HL-60 (cell line): Measurements from ENCODE around the gene CHMP1A.

Source experiments
- DNase-seq, 2 experiments: peaks; one replicate each; pipeline ENCODE4 v3.0.0-alpha.2; 2010 to 2020; ENCODE audit warnings: low read depth in 1 of 2, low spot score in 1 of 2
- H3K27ac ChIP-seq: fragments of 250-450 bp; sonication (Bioruptor Pico); replicated peaks from 2 replicates; pipeline ENCODE4 v1.5.1; 2020; ENCODE audit warnings: mild to moderate bottlenecking, moderate library complexity
- H3K27me3 ChIP-seq: fragments of 250-450 bp; sonication (Bioruptor Pico); 2 replicates; pipeline ENCODE4 v1.5.1; 2021; ENCODE audit warnings: mild to moderate bottlenecking, moderate library complexity; ENCODE audit not compliant: insufficient read depth, poor library complexity, severe bottlenecking
- H3K4me3 ChIP-seq: replicated peaks from 2 replicates; pipeline ENCODE4 v1.5.1; 2011; ENCODE audit warnings: mild to moderate bottlenecking, control low read depth, low read length; ENCODE audit not compliant: insufficient read depth
- CTCF ChIP-seq: IDR thresholded peaks from one replicate; pipeline ENCODE4 v1.5.1; 2011; ENCODE audit warnings: low read length, control low read depth, inconsistent platforms; ENCODE audit not compliant: insufficient read depth
- GABPA ChIP-seq: IDR thresholded peaks from 2 replicates; pipeline ENCODE4 v1.6.1; 2012; ENCODE audit warnings: low read depth
- POLR2AphosphoS5 ChIP-seq: IDR thresholded peaks from 2 replicates; pipeline ENCODE4 v1.6.1; 2012; ENCODE audit warnings: low read depth
- SPI1 ChIP-seq: IDR thresholded peaks from 2 replicates; pipeline ENCODE4 v1.6.1; 2012; ENCODE audit warnings: low read depth, mild to moderate bottlenecking, borderline replicate concordance
- long read RNA-seq: library from polyadenylated mRNA; unstranded; transcript quantifications from one replicate; pipeline ENCODE4 v2.0.0, GENCODE V29; 2020
- TF ChIP-seq, protein P1 (sequence below): IDR thresholded peaks from 2 replicates; pipeline ENCODE4 v1.6.1; 2012; ENCODE audit warnings: low read depth; ENCODE audit not compliant: insufficient replicate concordance

CHMP1A gene
- long read RNA-seq, transcript CHMP1A-202 (6 exons, 2,295 nt), result major isoform, 8 of 225 reads
- long read RNA-seq, partial matches to known transcripts, result 5 of 225 reads
- long read RNA-seq, other reads (novel, unspliced or antisense), result 210 of 225 reads

DNA sequence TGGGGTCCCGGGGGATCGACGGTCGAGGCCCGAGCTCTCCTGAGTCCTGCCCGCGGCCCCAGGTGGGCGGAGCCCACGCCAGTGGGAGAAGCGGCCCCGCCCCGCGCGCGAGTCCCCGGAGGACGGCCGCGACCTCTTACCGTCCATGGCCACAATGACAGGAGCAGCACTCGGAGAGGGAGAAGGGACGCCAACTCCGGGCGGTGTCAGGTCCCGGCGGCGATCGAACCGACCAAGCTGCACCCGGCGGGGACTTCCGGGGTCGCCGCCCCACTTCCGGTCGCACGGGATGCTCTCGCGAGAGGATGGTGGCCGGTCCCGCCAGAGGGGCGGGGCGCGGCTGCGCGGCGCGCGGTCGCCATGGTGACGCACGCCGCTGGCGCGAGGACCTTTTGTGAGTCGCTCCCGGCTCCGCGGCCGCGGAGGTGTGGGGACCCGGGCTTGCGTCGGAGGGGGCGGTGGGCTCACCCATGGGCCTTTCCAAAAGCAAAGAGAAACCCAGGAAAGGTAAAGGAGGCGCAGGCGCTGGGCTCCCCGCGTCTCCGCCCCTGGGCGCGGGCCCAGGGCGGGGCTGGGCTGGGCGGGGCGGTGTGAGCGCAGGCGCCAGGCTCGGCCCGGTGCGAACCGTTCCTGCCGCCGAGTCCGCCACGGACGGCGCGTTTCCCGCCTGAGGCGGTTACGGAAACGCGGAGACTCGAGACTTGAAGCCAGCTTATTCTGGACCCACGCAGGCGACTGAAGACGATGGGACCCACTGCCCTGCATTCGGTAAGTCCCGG is at the start of gene CHMP1A, which contains the start of gene SPATA33:
Gene CHMP1A, minus strand, starts transcription at position 267 of the 779 bp plus-strand sequence. Its CDS starts 120 bp downstream, at position 147.
Gene SPATA33, plus strand, starts transcription at position 395 of the 779 bp plus-strand sequence. Its CDS starts 76 bp downstream, at position 471.
- TF ChIP-seq SPI1 (no peak), GABPA (peak; percentile 81), CTCF (no peak)
- TF ChIP-seq, protein P1, sequence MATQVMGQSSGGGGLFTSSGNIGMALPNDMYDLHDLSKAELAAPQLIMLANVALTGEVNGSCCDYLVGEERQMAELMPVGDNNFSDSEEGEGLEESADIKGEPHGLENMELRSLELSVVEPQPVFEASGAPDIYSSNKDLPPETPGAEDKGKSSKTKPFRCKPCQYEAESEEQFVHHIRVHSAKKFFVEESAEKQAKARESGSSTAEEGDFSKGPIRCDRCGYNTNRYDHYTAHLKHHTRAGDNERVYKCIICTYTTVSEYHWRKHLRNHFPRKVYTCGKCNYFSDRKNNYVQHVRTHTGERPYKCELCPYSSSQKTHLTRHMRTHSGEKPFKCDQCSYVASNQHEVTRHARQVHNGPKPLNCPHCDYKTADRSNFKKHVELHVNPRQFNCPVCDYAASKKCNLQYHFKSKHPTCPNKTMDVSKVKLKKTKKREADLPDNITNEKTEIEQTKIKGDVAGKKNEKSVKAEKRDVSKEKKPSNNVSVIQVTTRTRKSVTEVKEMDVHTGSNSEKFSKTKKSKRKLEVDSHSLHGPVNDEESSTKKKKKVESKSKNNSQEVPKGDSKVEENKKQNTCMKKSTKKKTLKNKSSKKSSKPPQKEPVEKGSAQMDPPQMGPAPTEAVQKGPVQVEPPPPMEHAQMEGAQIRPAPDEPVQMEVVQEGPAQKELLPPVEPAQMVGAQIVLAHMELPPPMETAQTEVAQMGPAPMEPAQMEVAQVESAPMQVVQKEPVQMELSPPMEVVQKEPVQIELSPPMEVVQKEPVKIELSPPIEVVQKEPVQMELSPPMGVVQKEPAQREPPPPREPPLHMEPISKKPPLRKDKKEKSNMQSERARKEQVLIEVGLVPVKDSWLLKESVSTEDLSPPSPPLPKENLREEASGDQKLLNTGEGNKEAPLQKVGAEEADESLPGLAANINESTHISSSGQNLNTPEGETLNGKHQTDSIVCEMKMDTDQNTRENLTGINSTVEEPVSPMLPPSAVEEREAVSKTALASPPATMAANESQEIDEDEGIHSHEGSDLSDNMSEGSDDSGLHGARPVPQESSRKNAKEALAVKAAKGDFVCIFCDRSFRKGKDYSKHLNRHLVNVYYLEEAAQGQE, result no peak
- H3K27ac ChIP-seq, result peak within 1 kb of the TSS; percentile 88

DNA sequence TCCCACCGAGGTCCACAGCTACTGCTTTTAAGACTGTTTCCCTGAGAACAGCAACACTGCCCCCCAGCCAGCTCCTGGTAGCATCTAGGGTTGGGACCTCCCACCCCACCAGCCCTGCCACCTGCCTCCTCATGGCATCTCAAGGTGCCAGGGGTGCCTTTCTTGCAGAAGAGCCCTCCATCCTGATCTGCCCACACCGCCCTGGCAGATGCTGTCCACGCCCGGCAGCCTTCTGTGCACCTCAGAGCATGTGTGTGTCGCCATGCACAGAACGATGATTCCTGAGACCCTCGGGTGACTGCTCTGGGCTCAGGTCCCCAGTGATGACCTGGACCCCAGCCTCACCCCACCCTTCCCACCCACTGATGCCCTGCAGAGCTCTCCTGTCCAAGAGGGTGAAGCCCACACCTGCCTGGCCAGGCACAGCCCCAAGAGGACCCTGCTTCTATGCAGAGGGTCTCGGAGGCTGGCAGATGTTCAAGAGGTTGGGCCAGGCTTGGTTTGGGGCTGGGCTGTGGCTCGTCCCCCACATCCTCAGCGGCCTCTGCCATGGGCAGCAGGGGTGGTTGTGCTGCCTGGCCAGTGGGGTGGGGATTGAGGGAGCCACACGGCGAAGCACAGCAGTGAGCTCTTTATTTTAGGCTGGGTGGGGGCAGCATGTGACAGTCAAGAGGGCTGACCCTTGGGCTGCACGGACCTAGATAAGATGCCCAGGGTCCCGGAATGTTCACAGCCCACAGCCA is 49.2 kb upstream of the CHMP1A start:
- Histone ChIP-seq H3K27ac (no peak overlapping the region), H3K27me3 (no peaks in the 10 kb centered on the region), H3K4me3 (no peak overlapping the region)
- TF ChIP-seq CTCF, result no peak
- no peak for TF ChIP-seq POLR2AphosphoS5
- TF ChIP-seq GABPA, result no peak
- no peak for TF ChIP-seq SPI1
- TF ChIP-seq, protein P1, result no peak
- DNase-seq, result no peak

More for the DNA sequence above, at the start of gene CHMP1A, which contains the start of gene SPATA33:
- DNase-seq, result peak; percentile 61 to 68
- peak within 1 kb of the TSS; percentile 74 for H3K4me3 ChIP-seq
- H3K27me3 ChIP-seq, result no peaks in the 10 kb centered on the region

- H3K27ac ChIP-seq, result no peak overlapping the region
- no peak for DNase-seq
- H3K27me3 ChIP-seq, result no peaks in the 10 kb centered on the region
- H3K4me3 ChIP-seq, result no peak overlapping the region
- TF ChIP-seq SPI1 (no peak), GABPA (no peak), CTCF (no peak), POLR2AphosphoS5 (no peak)
- TF ChIP-seq, protein P1, result no peak
Measured at GRCh38 chr16:89705006-89705405, 47.5 kb upstream of the CHMP1A start.
